22Rv1 (cell line): ENCODE data around the gene RASSF8.

Source experiments
- H3K27ac ChIP-seq: fragments of 450-650 bp; 2 replicates; pipeline ENCODE4 v1.5.1; 2017
- CTCF ChIP-seq: fragments of 450-650 bp; IDR thresholded peaks from 2 replicates; pipeline ENCODE4 v1.5.1; 2017; ENCODE audit warnings: mild to moderate bottlenecking
- ZFX ChIP-seq: fragments of 450-650 bp; IDR thresholded peaks from 2 replicates; pipeline ENCODE4 v1.6.1; 2017; ENCODE audit warnings: antibody characterized with exemption, borderline replicate concordance

The RASSF8 gene

DNA sequence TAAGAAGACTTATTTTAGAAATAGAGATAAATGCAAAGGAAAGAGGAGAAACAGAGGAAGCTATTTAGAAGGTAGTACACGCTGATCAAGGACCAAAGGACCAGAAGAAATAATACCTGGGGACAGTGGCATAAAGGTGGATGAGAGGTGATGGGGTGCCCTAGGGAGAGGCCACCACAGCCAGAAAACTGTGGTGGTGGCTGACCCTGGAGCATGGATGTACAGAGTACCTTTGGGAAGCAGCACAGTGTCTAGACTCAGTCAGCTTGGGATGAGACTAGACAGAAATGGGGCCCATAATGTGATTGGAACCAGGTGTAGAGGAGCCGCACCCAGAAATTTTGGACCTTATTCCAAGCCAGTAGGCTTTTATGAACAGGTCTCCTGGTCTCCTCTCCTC is 17.2 kb downstream of the RASSF8 start:
- H3K27ac ChIP-seq: no peak overlapping the region
- TF ChIP-seq ZFX (no peak), CTCF (no peak)

DNA sequence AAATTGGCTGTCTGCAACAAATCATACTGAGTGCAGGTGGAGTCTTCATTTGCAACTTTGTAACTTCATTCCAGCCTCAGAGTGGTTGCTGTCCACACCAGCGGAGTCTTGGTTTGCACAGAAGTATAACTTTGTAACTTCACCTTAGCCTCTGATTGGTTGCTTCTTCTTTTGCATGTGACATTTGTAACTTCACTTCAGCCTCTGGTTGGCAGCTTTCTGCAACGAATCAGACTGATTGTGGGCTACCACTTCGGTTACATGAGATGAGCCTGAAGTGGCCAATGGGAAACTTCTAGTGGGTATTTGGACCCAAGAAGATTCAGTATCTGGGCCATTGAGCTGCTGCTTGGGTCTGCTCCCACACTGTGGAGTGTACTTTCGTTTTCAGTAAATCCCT is 17.8 kb downstream of the RASSF8 start:
- TF ChIP-seq ZFX: no peak
- no peak for TF ChIP-seq CTCF
- no peak overlapping the region for H3K27ac ChIP-seq

- TF ChIP-seq ZFX: no peak
- no peak for TF ChIP-seq CTCF
- H3K27ac ChIP-seq: no peak overlapping the region
Observed at GRCh38 chr12:25977047-25977446, 18.6 kb downstream of the RASSF8 start.

DNA sequence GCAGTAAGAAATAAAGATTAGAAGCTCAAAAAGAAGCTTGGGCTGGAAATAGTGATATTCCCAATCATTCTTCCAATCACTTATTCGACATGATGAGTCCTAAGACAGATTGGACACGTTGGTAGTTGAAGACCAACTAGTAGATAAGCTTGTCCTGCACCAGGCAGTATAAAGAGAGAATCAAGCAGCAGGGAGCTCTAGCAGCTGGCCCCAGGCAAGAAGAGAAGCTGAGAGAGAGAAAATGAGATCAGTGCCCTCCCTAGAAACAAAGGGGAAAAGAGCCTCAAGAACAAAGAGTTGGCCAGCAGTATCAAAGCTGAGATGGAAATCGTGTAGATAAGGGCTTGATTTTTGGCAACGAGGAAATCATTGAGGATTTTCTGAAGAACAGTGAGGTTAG is 20.6 kb downstream of the RASSF8 start:
- no peak overlapping the region for H3K27ac ChIP-seq
- TF ChIP-seq CTCF (no peak), ZFX (no peak)

DNA sequence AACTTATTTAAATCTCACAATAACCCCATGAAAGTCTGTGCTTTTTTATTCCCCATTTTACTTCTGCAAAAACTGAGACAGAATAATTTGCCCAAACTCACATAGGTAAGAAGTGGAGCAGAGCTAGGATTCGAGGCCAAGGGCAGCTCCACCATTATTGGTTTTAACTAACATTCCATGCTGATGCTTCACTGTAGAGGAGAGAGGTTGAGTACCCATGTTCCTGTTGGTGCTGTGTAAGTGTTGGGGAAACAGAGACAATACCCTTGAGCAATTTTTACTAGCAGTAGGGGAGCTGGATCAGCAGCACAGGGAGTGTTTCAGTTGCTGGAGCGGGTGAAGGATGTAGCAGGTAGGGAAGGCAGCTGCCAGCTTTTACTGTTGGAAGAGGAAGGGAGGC is 21.1 kb downstream of the RASSF8 start:
- TF ChIP-seq CTCF (no peak), ZFX (no peak)
- no peak overlapping the region for H3K27ac ChIP-seq

DNA sequence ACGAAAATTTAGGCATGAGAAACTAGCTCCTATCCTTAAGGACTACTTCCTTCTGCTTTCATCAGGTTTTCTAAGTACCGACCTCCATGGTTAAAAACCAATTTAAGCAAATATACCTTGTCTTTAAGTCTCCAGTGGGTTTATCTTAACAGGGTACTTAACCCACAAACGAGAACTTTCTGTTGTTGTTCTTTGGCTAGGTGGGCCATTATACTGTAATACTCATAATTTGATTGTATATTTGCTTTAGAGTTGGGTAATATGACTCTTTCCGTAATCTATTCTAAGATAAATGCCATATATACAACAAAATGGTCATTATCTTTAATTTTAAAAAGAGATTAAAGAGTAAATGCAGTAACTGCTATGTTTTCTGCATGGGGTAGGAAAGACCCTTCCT is 21.6 kb downstream of the RASSF8 start:
- TF ChIP-seq ZFX: no peak
- no peak for TF ChIP-seq CTCF
- H3K27ac ChIP-seq: no peak overlapping the region

DNA sequence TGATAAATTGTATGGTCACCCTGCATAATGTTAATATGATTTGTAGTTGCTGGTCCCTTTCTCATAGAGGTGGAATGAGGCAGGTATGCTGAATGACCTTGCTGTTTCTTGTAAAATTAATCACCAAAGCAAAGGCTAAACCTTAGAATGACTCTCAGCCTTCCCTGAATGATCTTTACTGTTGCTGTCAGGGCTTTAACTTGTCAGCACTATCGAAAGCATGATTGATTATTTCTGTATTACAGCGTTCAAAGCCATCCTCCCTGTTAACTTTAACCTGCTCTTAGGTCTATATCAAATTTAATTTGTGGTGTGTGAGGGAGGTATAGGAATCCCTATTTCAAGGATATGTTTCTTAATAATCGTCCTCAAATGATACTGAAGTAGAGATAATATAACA is 23.1 kb downstream of the RASSF8 start:
- TF ChIP-seq CTCF (no peak), ZFX (no peak)

DNA sequence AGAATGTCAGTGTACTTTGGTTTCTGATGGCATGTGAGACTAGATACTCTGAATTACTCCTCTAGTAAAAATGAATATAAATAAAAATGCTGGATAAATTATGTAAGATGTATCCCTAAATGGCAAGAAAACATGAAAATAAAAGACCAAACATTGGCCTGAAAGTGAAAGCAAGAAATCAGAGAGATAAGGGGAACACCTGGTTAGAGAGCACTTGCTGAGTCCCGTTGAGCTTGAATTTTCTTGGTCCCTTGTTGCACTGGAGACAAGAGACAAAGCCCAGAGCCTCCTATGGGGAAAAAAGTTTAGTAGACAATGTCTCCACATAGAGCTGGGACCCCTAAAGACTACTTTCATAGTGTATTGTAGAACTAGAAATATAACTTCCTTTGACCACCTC is 23.9 kb downstream of the RASSF8 start:
- H3K27ac ChIP-seq: no peak overlapping the region

More for the DNA sequence above, 23.1 kb downstream of the RASSF8 start:
- H3K27ac ChIP-seq: no peak overlapping the region

More for the DNA sequence above, 23.9 kb downstream of the RASSF8 start:
- TF ChIP-seq ZFX (no peak), CTCF (no peak)
